K562 (cell line): ENCODE measurements around the gene ZCCHC4. TPM values are rescaled to one million over a fixed set of nuclear protein-coding genes. Genes with fewer than 3 reads are reported as not detected.

ENCODE experiments used
- AFF1 ChIP-seq, 2 experiments: fragments of 450-650 bp; IDR thresholded peaks; 2 replicates each; pipeline ENCODE4 v1.6.1; 2018; ENCODE audit warnings: mild to moderate bottlenecking in 2 of 2, low read depth in 1 of 2; ENCODE audit not compliant: partially characterized antibody in 2 of 2
- BCLAF1 ChIP-seq, 2 experiments: fragments of 450-650 bp in 1 of 2; IDR thresholded peaks; 2 replicates each; pipeline ENCODE4 v1.6.1; 2011 to 2017; ENCODE audit warnings: low read depth in 2 of 2, antibody characterized with exemption in 1 of 2, borderline replicate concordance in 1 of 2, low read length in 1 of 2, mild to moderate bottlenecking in 1 of 2, mixed read lengths in 1 of 2; ENCODE audit not compliant: control insufficient read depth in 1 of 2
- CBX8 ChIP-seq: fragments of 200-600 bp; sonication (generic); IDR thresholded peaks from 2 replicates; pipeline ENCODE4 v1.6.1; 2012; ENCODE audit warnings: borderline replicate concordance, mixed run types, low read depth, mild to moderate bottlenecking, moderate library complexity, mixed read lengths, low read length, control low read depth, inconsistent platforms; ENCODE audit not compliant: poor library complexity, severe bottlenecking; ENCODE audit errors: extremely low read depth
- IRF9 ChIP-seq: fragments of 450-650 bp; IDR thresholded peaks from 2 replicates; pipeline ENCODE4 v1.6.1; 2016; ENCODE audit warnings: missing biosample characterization, missing genetic modification characterization
- MTA1 ChIP-seq: fragments of 450-650 bp; IDR thresholded peaks from 2 replicates; pipeline ENCODE4 v1.6.1; 2017; ENCODE audit warnings: borderline replicate concordance
- POLR2AphosphoS5 ChIP-seq: IDR thresholded peaks from 2 replicates; pipeline ENCODE4 v1.6.1; 2011; ENCODE audit warnings: mild to moderate bottlenecking, low read depth, low read length, moderate library complexity; ENCODE audit not compliant: control insufficient read depth, insufficient read depth
- PPARD ChIP-seq: fragments of 250-450 bp; sonication (Bioruptor Pico); IDR thresholded peaks from 2 replicates; pipeline ENCODE4 v1.8.0; 2022; ENCODE audit warnings: inconsistent platforms, mild to moderate bottlenecking, moderate library complexity
- RAD21 ChIP-seq, 2 experiments: fragments of 250-450 bp in 1 of 2; fragments of 450-650 bp in 1 of 2; sonication (Bioruptor Pico) in 1 of 2; formaldehyde crosslinking in 1 of 2; IDR thresholded peaks in 1 of 2; conservative IDR thresholded peaks in 1 of 2; 2 replicates each; pipeline versions ENCODE4 v1.4.0 to v1.8.0; 2020 to 2022; ENCODE audit warnings: mild to moderate bottlenecking in 2 of 2, moderate library complexity in 1 of 2
- RBFOX2 ChIP-seq: fragments of 200-400 bp; formaldehyde crosslinking; IDR thresholded peaks from 2 replicates; pipeline ENCODE4 v1.6.1; 2017; ENCODE audit warnings: low read depth, mild to moderate bottlenecking, low read length, moderate library complexity
- SP2 ChIP-seq: IDR thresholded peaks from 2 replicates; pipeline ENCODE4 v1.6.1; 2011; ENCODE audit warnings: mild to moderate bottlenecking, low read depth, low read length, moderate library complexity; ENCODE audit not compliant: poor library complexity, severe bottlenecking; ENCODE audit errors: extremely low read depth
- SRSF3 ChIP-seq: fragments of 200-400 bp; formaldehyde crosslinking; IDR thresholded peaks from 2 replicates; pipeline ENCODE4 v1.6.1; 2016; ENCODE audit warnings: mild to moderate bottlenecking, low read length, moderate library complexity; ENCODE audit not compliant: insufficient read depth
- SRSF7 ChIP-seq: fragments of 200-400 bp; formaldehyde crosslinking; optimal IDR thresholded peaks from 2 replicates; pipeline ENCODE3; 2017; ENCODE audit warnings: mild to moderate bottlenecking, low read depth, low read length
- YY1 ChIP-seq, 3 experiments: IDR thresholded peaks; 2 replicates each; pipeline ENCODE4 v1.6.1; 2011; ENCODE audit warnings: low read length in 2 of 3, mild to moderate bottlenecking in 2 of 3, moderate library complexity in 2 of 3, borderline replicate concordance in 1 of 3, control low read depth in 1 of 3, low read depth in 1 of 3; ENCODE audit not compliant: insufficient read depth in 3 of 3, insufficient replicate concordance in 2 of 3, control insufficient read depth in 1 of 3, insufficient read length in 1 of 3; ENCODE audit errors: extremely low read depth in 1 of 3
- ZNF197 ChIP-seq: fragments of 200-800 bp; sonication (Bioruptor generic); IDR thresholded peaks from 2 replicates; pipeline ENCODE4 v1.6.1; 2016; ENCODE audit warnings: low read depth, missing genetic modification characterization, missing compliant biosample characterization
- ZNF239 ChIP-seq: fragments of 250-450 bp; sonication (Bioruptor Pico); IDR thresholded peaks from 2 replicates; pipeline ENCODE4 v1.4.0; 2020; ENCODE audit warnings: mild to moderate bottlenecking
- ZSCAN32 ChIP-seq: fragments of 450-650 bp; formaldehyde crosslinking; IDR thresholded peaks from 2 replicates; pipeline ENCODE4 v1.4.0; 2020; ENCODE audit warnings: mild to moderate bottlenecking, moderate library complexity
- polyA plus RNA-seq, 8 experiments: library from polyadenylated mRNA; depleted of rRNA in 4 of 8; stranded (reverse) in 5 of 8; unstranded in 3 of 8; fragments of >200 nt; fragmentation: Nextera tagmentation in 2 of 8; fragmentation: Illumina TruSeq in 1 of 8; extraction: Ambion mirVana in 2 of 8; extraction: Trizol in 1 of 8; gene quantifications; 2 replicates each; pipeline versions ENCODE4 v1.2.1 to v1.2.3, GENCODE V29; 2011 to 2014; ENCODE audit warnings: inconsistent platforms in 1 of 8, missing spikeins in 1 of 8
- total RNA-seq, 7 experiments: library from RNA; depleted of rRNA in 6 of 7; stranded (reverse); fragments of >200 nt in 6 of 7; fragmentation: Illumina TruSeq in 2 of 7; extraction: Trizol in 2 of 7; gene quantifications; 2 replicates each; pipeline versions ENCODE4 v1.2.1 to v1.2.3, GENCODE V29; 2011 to 2021; ENCODE audit warnings: low replicate concordance in 1 of 7

ZCCHC4 gene
- total and polyA plus RNA-seq, 9 of the 15 experiments (the other 6 are each of a cell fraction or from before 2014, with no cell fraction given): 5.3 to 26.1 (median 15.2) TPM

GRCh38 chr4:25376754-25377571 lies 64.4 kb downstream of the ZCCHC4 start, which contains the start of gene ANAPC4 (continued):
- TF ChIP-seq BCLAF1 (IDR thresholded peaks at IDR 0.05; ENCODE audit: borderline replicate concordance in 1 of 2, control insufficient read depth in 1 of 2, low read depth in 2 of 2, low read length in 1 of 2) (no peak), ZNF197 (CRISPR knock-in tag) (no peak), RAD21 (CRISPR knock-in tag; conservative IDR thresholded peaks at IDR 0.05 in 1 of 2, IDR thresholded peaks at IDR 0.05 in 1 of 2) (no peak), YY1 (IDR thresholded peaks at IDR 0.05; ENCODE audit: borderline replicate concordance in 1 of 3, control insufficient read depth in 1 of 3, extremely low read depth in 1 of 3, insufficient read depth in 3 of 3, insufficient read length in 1 of 3, insufficient replicate concordance in 2 of 3, low read depth in 1 of 3, low read length in 2 of 3) (peak in 1 of 3 experiments; percentile 8), IRF9 (no peak), POLR2AphosphoS5 (peak; percentile 63), MTA1 (no peak), CBX8 (no peak), SRSF3 (no peak), ZSCAN32 (CRISPR knock-in tag) (0 out of 2 replicates have a peak, but pooled peaks have one; percentile 12), RBFOX2 (peak; percentile 94), PPARD (CRISPR knock-in tag) (no peak), AFF1 (IDR thresholded peaks at IDR 0.05; ENCODE audit: low read depth in 1 of 2, partially characterized antibody in 2 of 2) (no peak), SP2 (no peak), ZNF239 (no peak), SRSF7 (no peak)
